SK-N-SH (cell line): ENCODE measurements around the gene HINT3. TPM values are rescaled to one million over a fixed set of nuclear protein-coding genes. Genes with fewer than 3 reads are reported as not detected.
"Not testable (repeated sequence)": the region's sequence is repeated elsewhere in the genome, so short reads cannot be mapped to it uniquely, and the experiment has no call there.

Source experiments
- CTCF ChIA-PET: fragments of 300-600, 350-600 bp; formaldehyde crosslinking; extraction: SDS; loops from one replicate; lab custom pipeline; 2021; lab: Yijun Ruan, JAX
- POLR2A ChIA-PET: fragments of 350-600 bp; sonication (Branson Sonifier 250); formaldehyde crosslinking; extraction: SDS; loops from one replicate; lab custom pipeline; 2020; ENCODE audit warnings: antibody characterized with exemption, inconsistent platforms; lab: Yijun Ruan, JAX
- DNase-seq: peaks from one replicate; pipeline ENCODE4 v3.0.0; 2012
- H2AFZ ChIP-seq: fragments of 200-600 bp; sonication (generic); 2 replicates; pipeline ENCODE4 v1.8.1; 2016; ENCODE audit warnings: antibody characterized with exemption, mild to moderate bottlenecking, low read depth
- H3F3A ChIP-seq: fragments of 200-600 bp; sonication (generic); replicated peaks from 2 replicates; pipeline ENCODE3; 2016; ENCODE audit warnings: antibody characterized with exemption, mild to moderate bottlenecking; ENCODE audit not compliant: insufficient read depth
- H3K27ac ChIP-seq, 2 experiments: fragments of 200-500 bp in 1 of 2; fragments of 200-600 bp in 1 of 2; sonication (Bioruptor generic) in 1 of 2; sonication (generic), shearing (Covaris generic) in 1 of 2; 2 replicates each; pipeline versions ENCODE4 v1.5.1 to v1.6.1; 2014 to 2016; ENCODE audit warnings: low read depth in 2 of 2, inconsistent platforms in 1 of 2, low read length in 1 of 2, mild to moderate bottlenecking in 1 of 2, mixed read lengths in 1 of 2
- H3K27me3 ChIP-seq: fragments of 200-600 bp; sonication (generic), shearing (Covaris generic); 2 replicates; pipeline ENCODE4 v1.6.1; 2016; ENCODE audit warnings: mixed run types; ENCODE audit not compliant: insufficient read depth
- H3K36me3 ChIP-seq, 2 experiments: fragments of 200-500 bp in 1 of 2; fragments of 200-600 bp in 1 of 2; sonication (Bioruptor generic) in 1 of 2; sonication (generic) in 1 of 2; replicated peaks in 1 of 2; 2 replicates each; pipeline versions ENCODE3 to v1.5.1; 2014 to 2016; ENCODE audit warnings: low read length in 1 of 2, mild to moderate bottlenecking in 1 of 2; ENCODE audit not compliant: insufficient read depth in 2 of 2, control insufficient read depth in 1 of 2
- H3K4me1 ChIP-seq, 2 experiments: fragments of 200-500 bp in 1 of 2; fragments of 200-600 bp in 1 of 2; sonication (Bioruptor generic) in 1 of 2; sonication (generic), shearing (Covaris generic) in 1 of 2; 2 replicates each; pipeline versions ENCODE4 v1.5.1 to v1.6.1; 2014 to 2016; ENCODE audit warnings: low read depth in 1 of 2, low read length in 1 of 2, mixed run types in 1 of 2; ENCODE audit not compliant: insufficient read depth in 2 of 2, control insufficient read depth in 1 of 2
- H3K4me2 ChIP-seq: fragments of 200-600 bp; sonication (generic), shearing (Covaris generic); 2 replicates; pipeline ENCODE4 v1.6.1; 2017; ENCODE audit warnings: mixed run types
- H3K4me3 ChIP-seq, 2 experiments: fragments of 200-500 bp in 1 of 2; fragments of 200-600 bp in 1 of 2; sonication (Bioruptor generic) in 1 of 2; sonication (generic), shearing (Covaris generic) in 1 of 2; 2 replicates each; pipeline versions ENCODE4 v1.5.1 to v1.8.1; 2014 to 2016; ENCODE audit warnings: low read depth in 2 of 2, inconsistent platforms in 1 of 2, low read length in 1 of 2, mild to moderate bottlenecking in 1 of 2, mixed read lengths in 1 of 2, moderate library complexity in 1 of 2
- H3K79me2 ChIP-seq: fragments of 200-600 bp; sonication (generic); 2 replicates; pipeline ENCODE4 v1.8.1; 2017; ENCODE audit warnings: mild to moderate bottlenecking; ENCODE audit not compliant: insufficient read depth
- H3K9ac ChIP-seq: fragments of 200-600 bp; sonication (generic); 2 replicates; pipeline ENCODE4 v1.6.1; 2017; ENCODE audit warnings: mixed run types
- H3K9me2 ChIP-seq: fragments of 200-600 bp; sonication (generic); 2 replicates; pipeline ENCODE4 v1.6.1; 2017; ENCODE audit warnings: mixed run types
- H3K9me3 ChIP-seq: fragments of 200-600 bp; sonication (generic); 2 replicates; pipeline ENCODE4 v1.6.1; 2017; ENCODE audit warnings: mixed run types, mild to moderate bottlenecking, moderate library complexity
- H4K20me1 ChIP-seq: fragments of 200-600 bp; sonication (generic); 2 replicates; pipeline ENCODE4 v1.6.1; 2017; ENCODE audit warnings: mild to moderate bottlenecking, mixed run types; ENCODE audit not compliant: insufficient read depth
- ELF1 ChIP-seq: IDR thresholded peaks from 2 replicates; pipeline ENCODE4 v1.4.0; 2012
- FOXJ3 ChIP-seq: sonication (generic); formaldehyde crosslinking; IDR thresholded peaks from 2 replicates; pipeline ENCODE4 v1.5.1; 2020; ENCODE audit warnings: mild to moderate bottlenecking, missing genetic modification reagents
- GABPA ChIP-seq: IDR thresholded peaks from 2 replicates; pipeline ENCODE4 v1.4.0; 2012; ENCODE audit warnings: low read depth, mild to moderate bottlenecking
- IRF3 ChIP-seq: fragments of 150-350 bp; IDR thresholded peaks from 2 replicates; pipeline ENCODE4 v1.6.1; 2016; ENCODE audit warnings: mild to moderate bottlenecking, low read depth, low read length
- JUND ChIP-seq: IDR thresholded peaks from 2 replicates; pipeline ENCODE4 v1.4.0; 2012
- MEF2A ChIP-seq: IDR thresholded peaks from 2 replicates; pipeline ENCODE4 v1.4.0; 2012; ENCODE audit warnings: low read depth, borderline replicate concordance
- NRF1 ChIP-seq: IDR thresholded peaks from 2 replicates; pipeline ENCODE4 v1.6.1; 2012; ENCODE audit warnings: low read depth, mild to moderate bottlenecking, low read length
- PBX3 ChIP-seq: IDR thresholded peaks from 2 replicates; pipeline ENCODE4; 2012
- RXRA ChIP-seq: IDR thresholded peaks from 2 replicates; pipeline ENCODE4 v1.4.0; 2012; ENCODE audit warnings: low read depth, mild to moderate bottlenecking, borderline replicate concordance
- SIN3A ChIP-seq: IDR thresholded peaks from 2 replicates; pipeline ENCODE4 v1.6.1; 2012; ENCODE audit warnings: low read depth, mild to moderate bottlenecking, low read length, moderate library complexity, borderline replicate concordance
- TCF12 ChIP-seq: IDR thresholded peaks from 2 replicates; pipeline ENCODE4 v1.4.0; 2012
- ZBTB33 ChIP-seq: IDR thresholded peaks from 2 replicates; pipeline ENCODE4 v1.4.0; 2012; ENCODE audit warnings: low read depth, borderline replicate concordance
- WGBS: methylation state at CpG from one replicate; pipeline ENCODE4 v1.1.6; 2017; ENCODE audit warnings: low lambda C conversion rate; 5-methylcytosine and 5-hydroxymethylcytosine counted together
- polyA plus RNA-seq, 3 experiments: library from polyadenylated mRNA; depleted of rRNA; stranded (reverse); fragments of >200 nt; gene quantifications; 2 replicates each; pipeline ENCODE4 v1.2.3, GENCODE V29; 2012
- TF ChIP-seq, protein P1 (sequence below): IDR thresholded peaks from 2 replicates; pipeline ENCODE4 v1.4.0; 2012; ENCODE audit warnings: low read depth, borderline replicate concordance
- TF ChIP-seq, protein P2 (sequence below): fragments of 200-600 bp; sonication (generic); IDR thresholded peaks from 2 replicates; pipeline ENCODE4 v1.6.1; 2017; ENCODE audit warnings: antibody characterized with exemption, mild to moderate bottlenecking, moderate library complexity
- TF ChIP-seq, protein P3 (sequence below): IDR thresholded peaks from 2 replicates; pipeline ENCODE4 v1.4.0; 2012; ENCODE audit warnings: low read depth

HINT3 gene
- polyA plus RNA-seq, 1 of the 3 experiments (the other 2 are of a cell fraction): 1.8 TPM

GRCh38 chr6:125950293-125950692 is 6.3 kb upstream of the HINT3 start (continued):
- TF ChIP-seq PBX3: no peak
- TF ChIP-seq, protein P1, sequence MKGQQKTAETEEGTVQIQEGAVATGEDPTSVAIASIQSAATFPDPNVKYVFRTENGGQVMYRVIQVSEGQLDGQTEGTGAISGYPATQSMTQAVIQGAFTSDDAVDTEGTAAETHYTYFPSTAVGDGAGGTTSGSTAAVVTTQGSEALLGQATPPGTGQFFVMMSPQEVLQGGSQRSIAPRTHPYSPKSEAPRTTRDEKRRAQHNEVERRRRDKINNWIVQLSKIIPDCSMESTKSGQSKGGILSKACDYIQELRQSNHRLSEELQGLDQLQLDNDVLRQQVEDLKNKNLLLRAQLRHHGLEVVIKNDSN: no peak
- no peak for TF ChIP-seq RXRA

DNA sequence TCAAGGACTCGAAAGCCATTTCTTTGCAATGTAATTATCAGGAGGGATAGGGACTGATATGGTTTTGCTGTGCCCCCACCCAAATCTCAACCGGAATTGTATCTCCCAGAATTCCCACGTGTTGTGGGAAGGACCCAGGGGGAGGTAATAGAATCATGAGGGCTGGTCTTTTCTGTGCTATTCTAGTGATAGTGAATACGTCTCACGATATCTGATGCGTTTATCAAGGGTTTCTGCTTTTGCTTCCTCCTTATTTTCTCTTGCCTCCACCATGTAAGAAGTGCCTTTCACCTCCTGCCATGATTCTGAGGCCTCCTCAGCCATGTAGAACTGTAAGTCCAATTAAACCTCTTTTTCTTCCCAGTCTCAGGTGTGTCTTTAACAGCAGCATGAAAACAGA is 5.9 kb upstream of the HINT3 start:
- POLR2A ChIA-PET, H3K27me3 ChIP-seq, DNase-seq, H2AFZ ChIP-seq, H3K9me2 ChIP-seq, H3K79me2 ChIP-seq, H3K9ac ChIP-seq, H3F3A ChIP-seq, H3K4me1 ChIP-seq, H3K27ac ChIP-seq, H3K4me3 ChIP-seq, H4K20me1 ChIP-seq, H3K9me3 ChIP-seq, H3K36me3 ChIP-seq, H3K4me2 ChIP-seq: not testable (repeated sequence)
- CTCF ChIA-PET: interaction anchor here (1.3 to 4.4 kb wide), 2 partner anchors 11 to 160 kb away, joined by 3 to 53 read pairs; partner anchors contain the start of gene NCOA7
- 69% methylated on average over 6 of the region's 6 CpGs for WGBS

DNA sequence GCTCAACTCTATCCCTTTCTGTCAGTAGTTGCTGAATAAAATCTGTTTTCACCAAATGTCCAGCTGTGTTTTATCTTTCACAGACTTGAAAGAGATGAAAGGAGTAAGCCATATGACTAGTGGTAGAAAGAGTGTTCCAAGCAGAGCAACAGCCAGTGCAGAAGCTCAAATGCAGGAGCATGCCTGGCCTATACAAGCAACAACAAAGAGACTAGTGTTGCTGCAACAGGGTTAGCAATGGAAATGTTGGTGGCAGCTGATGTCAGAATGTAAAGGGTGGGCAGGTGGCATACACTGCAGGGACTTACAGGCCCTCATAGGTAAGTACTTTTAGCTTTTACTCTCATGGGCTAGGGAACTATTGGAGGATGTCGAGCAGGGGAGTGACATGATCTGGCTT is 5.2 kb upstream of the HINT3 start:
- no peaks in the 10 kb centered on the region for H3K9me2 ChIP-seq
- no peaks in the 10 kb centered on the region for H4K20me1 ChIP-seq
- TF ChIP-seq PBX3: no peak
- no peak for TF ChIP-seq ELF1
- no peak for TF ChIP-seq SIN3A
- TF ChIP-seq, protein P2, sequence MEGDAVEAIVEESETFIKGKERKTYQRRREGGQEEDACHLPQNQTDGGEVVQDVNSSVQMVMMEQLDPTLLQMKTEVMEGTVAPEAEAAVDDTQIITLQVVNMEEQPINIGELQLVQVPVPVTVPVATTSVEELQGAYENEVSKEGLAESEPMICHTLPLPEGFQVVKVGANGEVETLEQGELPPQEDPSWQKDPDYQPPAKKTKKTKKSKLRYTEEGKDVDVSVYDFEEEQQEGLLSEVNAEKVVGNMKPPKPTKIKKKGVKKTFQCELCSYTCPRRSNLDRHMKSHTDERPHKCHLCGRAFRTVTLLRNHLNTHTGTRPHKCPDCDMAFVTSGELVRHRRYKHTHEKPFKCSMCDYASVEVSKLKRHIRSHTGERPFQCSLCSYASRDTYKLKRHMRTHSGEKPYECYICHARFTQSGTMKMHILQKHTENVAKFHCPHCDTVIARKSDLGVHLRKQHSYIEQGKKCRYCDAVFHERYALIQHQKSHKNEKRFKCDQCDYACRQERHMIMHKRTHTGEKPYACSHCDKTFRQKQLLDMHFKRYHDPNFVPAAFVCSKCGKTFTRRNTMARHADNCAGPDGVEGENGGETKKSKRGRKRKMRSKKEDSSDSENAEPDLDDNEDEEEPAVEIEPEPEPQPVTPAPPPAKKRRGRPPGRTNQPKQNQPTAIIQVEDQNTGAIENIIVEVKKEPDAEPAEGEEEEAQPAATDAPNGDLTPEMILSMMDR: no peak
- TF ChIP-seq MEF2A: no peak
- TF ChIP-seq FOXJ3 (CRISPR knock-in tag): no peak
- TF ChIP-seq, protein P3, sequence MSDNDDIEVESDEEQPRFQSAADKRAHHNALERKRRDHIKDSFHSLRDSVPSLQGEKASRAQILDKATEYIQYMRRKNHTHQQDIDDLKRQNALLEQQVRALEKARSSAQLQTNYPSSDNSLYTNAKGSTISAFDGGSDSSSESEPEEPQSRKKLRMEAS: no peak
- TF ChIP-seq ZBTB33: no peak
- no peak for TF ChIP-seq RXRA
- TF ChIP-seq IRF3: no peak
- TF ChIP-seq JUND: no peak
- TF ChIP-seq GABPA: no peak
- TF ChIP-seq TCF12: no peak
- no peak for TF ChIP-seq NRF1
- TF ChIP-seq, all 33 proteins: peak for 0
- no peak overlapping the region for H3K4me3 ChIP-seq
- no peak overlapping the region for H3K9ac ChIP-seq
- H3K36me3 ChIP-seq: no peaks in the 10 kb centered on the region
- no peaks in the 10 kb centered on the region for H3F3A ChIP-seq
- POLR2A ChIA-PET: interaction anchor here (0.6 to 0.7 kb wide), 2 partner anchors 33 to 161 kb away, joined by 3 to 4 read pairs; partner anchors contain the start of gene NCOA7
- CTCF ChIA-PET: interaction anchor here (1.3 to 4.4 kb wide), 3 partner anchors 11 to 170 kb away, joined by 3 to 53 read pairs (median 28); partner anchors contain the start of gene NCOA7
- 40% methylated on average over 1 of the region's 1 CpG for WGBS
- no peaks in the 10 kb centered on the region for H3K27me3 ChIP-seq
- H3K9me3 ChIP-seq: no peaks in the 10 kb centered on the region
- no peak overlapping the region for H2AFZ ChIP-seq
- H3K4me1 ChIP-seq: no peaks in the 10 kb centered on the region; a peak in 2 of 4 replicates
- DNase-seq: no peak
- H3K27ac ChIP-seq: no peak overlapping the region
- H3K79me2 ChIP-seq: no peaks in the 10 kb centered on the region
- no peak overlapping the region for H3K4me2 ChIP-seq
